GM12878 (cell line): Measurements from ENCODE around the gene CYP4A22. TPM values are rescaled to one million over a fixed set of nuclear protein-coding genes. Genes with fewer than 3 reads are reported as not detected.
"Not testable (repeated sequence)": the region's sequence is repeated elsewhere in the genome, so short reads cannot be mapped to it uniquely, and the experiment has no call there.

Experiments
- ATAC-seq: fragments of 200-7000 bp; cut with Tn5 transposase; 3 replicates; pipeline ENCODE4 v1.9.1; 2020; ENCODE audit warnings: mild to moderate bottlenecking, moderate library complexity
- BruUV-seq: library from RNA; stranded (reverse); fragments of 400-500 nt; replicated peaks from 2 replicates; lab custom pipeline; 2021; lab: Mats Ljungman, UMichigan
- CTCF ChIA-PET: fragments of 300-600 bp; sonication (Branson Sonifier 250); formaldehyde crosslinking; extraction: SDS; loops from one replicate; lab custom pipeline; 2021; ENCODE audit warnings: inconsistent platforms; lab: Yijun Ruan, JAX
- POLR2A ChIA-PET: fragments of 350-600 bp; formaldehyde crosslinking; extraction: SDS; loops from one replicate; lab custom pipeline; 2021; ENCODE audit warnings: inconsistent platforms; lab: Charles Lee
- RAD21 ChIA-PET: fragments of 300-600 bp; sonication (Branson Sonifier 250); formaldehyde crosslinking; loops from one replicate; lab custom pipeline; 2023; ENCODE audit warnings: antibody characterized with exemption; ENCODE audit not compliant: unreplicated experiment; lab: Charles Lee
- SMC1A ChIA-PET: fragments of 300-600 bp; sonication (Branson Sonifier 250); formaldehyde crosslinking; loops from one replicate; lab custom pipeline; 2023; ENCODE audit not compliant: unreplicated experiment, uncharacterized antibody; lab: Charles Lee
- DNase-seq: peaks from one replicate; pipeline ENCODE4 v3.0.0-alpha.2; 2011; ENCODE audit warnings: low read depth, low spot score
- FAIRE-seq: peaks from 3 replicates; lab custom pipeline; 2011; peaks lifted over from hg19 to GRCh38; lab: Jason Lieb, UNC
- H2AFZ ChIP-seq: 2 replicates; pipeline ENCODE4 v1.6.0; 2011; ENCODE audit warnings: low read depth, low read length, control low read depth; ENCODE audit not compliant: control insufficient read depth
- H3K27ac ChIP-seq: 2 replicates; pipeline ENCODE4 v1.5.1; 2011; ENCODE audit warnings: control low read depth; ENCODE audit not compliant: control insufficient read depth, insufficient read depth
- H3K27me3 ChIP-seq, 2 experiments: replicated peaks in 1 of 2; 2 replicates each; pipeline versions ENCODE4 v1.6.0 to v1.6.1; 2011; ENCODE audit warnings: low read length in 1 of 2; ENCODE audit not compliant: control insufficient read depth in 2 of 2, insufficient read depth in 2 of 2
- H3K36me3 ChIP-seq, 2 experiments: 2 replicates each; pipeline ENCODE4 v1.5.1; 2011; ENCODE audit warnings: low read length in 1 of 2; ENCODE audit not compliant: control insufficient read depth in 2 of 2, insufficient read depth in 2 of 2
- H3K4me1 ChIP-seq: 2 replicates; pipeline ENCODE4 v1.6.1; 2011; ENCODE audit warnings: mild to moderate bottlenecking, low read length, moderate library complexity, mixed read lengths; ENCODE audit not compliant: control insufficient read depth, insufficient read depth
- H3K4me2 ChIP-seq: 2 replicates; pipeline ENCODE4 v1.6.0; 2011; ENCODE audit warnings: control low read depth; ENCODE audit not compliant: control insufficient read depth, insufficient read depth
- H3K4me3 ChIP-seq: fragments of 200-600 bp; sonication (generic); 2 replicates; pipeline ENCODE4 v1.5.1; 2016
- H3K79me2 ChIP-seq: 2 replicates; pipeline ENCODE4 v1.6.0; 2011; ENCODE audit warnings: low read length; ENCODE audit not compliant: control insufficient read depth, insufficient read depth
- H3K9ac ChIP-seq: 2 replicates; pipeline ENCODE4 v1.8.0; 2011; ENCODE audit warnings: low read length, control low read depth, mixed read lengths; ENCODE audit not compliant: control insufficient read depth, insufficient read depth
- H3K9me3 ChIP-seq: replicated peaks from 3 replicates; pipeline ENCODE4 v1.5.1; 2011; ENCODE audit warnings: mild to moderate bottlenecking, low read length; ENCODE audit not compliant: control insufficient read depth, insufficient read depth
- H4K20me1 ChIP-seq: 2 replicates; pipeline ENCODE4 v1.6.0; 2011; ENCODE audit not compliant: control insufficient read depth, insufficient read depth
- WGBS: methylation state at CpG from one replicate; pipeline ENCODE4 v1.1.6; 2016; ENCODE audit warnings: low lambda C conversion rate; ENCODE audit not compliant: insufficient replicate concordance, insufficient coverage; ENCODE audit errors: missing lambda C conversion rate; 5-methylcytosine and 5-hydroxymethylcytosine counted together
- in situ Hi-C: fragments of 300-500 bp; cut with MboI; formaldehyde crosslinking; loops from 9 replicates; pipeline ENCODE4 v1.14.3; 2018; ENCODE audit warnings: mixed read lengths
- intact Hi-C: fragments of 100-400 bp; cut with micrococcal nuclease; formaldehyde crosslinking; loops from one replicate; pipeline ENCODE4 v1.14.2; 2022; ENCODE audit not compliant: unreplicated experiment
- polyA plus RNA-seq, 11 experiments: library from polyadenylated mRNA; depleted of rRNA in 4 of 11; unstranded in 6 of 11; stranded (reverse) in 5 of 11; fragments of >200 nt; fragmentation: Nextera tagmentation in 4 of 11; fragmentation: Illumina TruSeq in 1 of 11; extraction: Ambion mirVana in 4 of 11; extraction: Trizol in 1 of 11; gene quantifications; 1 replicate in 1 of 11; 2 replicates in 10 of 11; pipeline versions ENCODE4 v1.2.1 to v1.2.3, GENCODE V29; 2011 to 2016; ENCODE audit warnings: inconsistent platforms in 2 of 11, missing spikeins in 2 of 11, low read depth in 1 of 11
- total RNA-seq, 4 experiments: library from RNA; depleted of rRNA in 3 of 4; stranded (reverse); fragments of >200 nt in 3 of 4; fragmentation: Illumina TruSeq in 1 of 4; extraction: Trizol in 1 of 4; gene quantifications; 2 replicates each; pipeline versions ENCODE4 v1.2.1 to v1.2.3, GENCODE V29; 2013 to 2021

CYP4A22 gene
- total and polyA plus RNA-seq, 10 of the 15 experiments (the other 5 are each of a cell fraction or from before 2014, with no cell fraction given), result not detected

- ATAC-seq, in situ Hi-C loops, FAIRE-seq, H4K20me1 ChIP-seq, H3K27ac ChIP-seq, H3K9ac ChIP-seq, H3K36me3 ChIP-seq, H3K4me1 ChIP-seq, H3K9me3 ChIP-seq, DNase-seq, H3K79me2 ChIP-seq, H3K4me2 ChIP-seq, RAD21 ChIA-PET, CTCF ChIA-PET, H2AFZ ChIP-seq, H3K4me3 ChIP-seq, SMC1A ChIA-PET, BruUV-seq, intact Hi-C loops, H3K27me3 ChIP-seq: not testable (repeated sequence)
- WGBS, result 9% methylated on average over 1 of the region's 1 CpG
- POLR2A ChIA-PET, result interaction anchor here (0.6 kb wide), 1 partner anchor 317 kb away, joined by 3 read pairs; the partner anchor contains the start of gene FOXD2
Measured at GRCh38 chr1:47121039-47121438, 16.2 kb upstream of the CYP4A22 start.

- H3K27me3 ChIP-seq, ATAC-seq, H3K27ac ChIP-seq, H3K9ac ChIP-seq, H3K36me3 ChIP-seq, RAD21 ChIA-PET, CTCF ChIA-PET, intact Hi-C loops, DNase-seq, in situ Hi-C loops, H3K79me2 ChIP-seq, H3K4me3 ChIP-seq, H3K4me1 ChIP-seq, POLR2A ChIA-PET, SMC1A ChIA-PET, FAIRE-seq, H2AFZ ChIP-seq, BruUV-seq, H3K9me3 ChIP-seq, H4K20me1 ChIP-seq, H3K4me2 ChIP-seq: not testable (repeated sequence)
Measured at GRCh38 chr1:47124834-47125233, 12.4 kb upstream of the CYP4A22 start.

- DNase-seq, H3K4me1 ChIP-seq, H3K4me3 ChIP-seq, POLR2A ChIA-PET, BruUV-seq, H3K9ac ChIP-seq, intact Hi-C loops, H4K20me1 ChIP-seq, H3K27ac ChIP-seq, ATAC-seq, RAD21 ChIA-PET, H3K79me2 ChIP-seq, CTCF ChIA-PET, in situ Hi-C loops, H3K4me2 ChIP-seq, H3K36me3 ChIP-seq, H3K9me3 ChIP-seq, H3K27me3 ChIP-seq, H2AFZ ChIP-seq, SMC1A ChIA-PET, FAIRE-seq: not testable (repeated sequence)
- WGBS, result 88% methylated on average over 2 of the region's 2 CpGs
Measured at GRCh38 chr1:47126997-47127396, 10.2 kb upstream of the CYP4A22 start.
